HEK293 (cell line): ENCODE results near the gene FXYD5.

Source experiments
- TCF7L2 ChIP-seq: IDR thresholded peaks from 2 replicates; pipeline ENCODE4 v1.6.1; 2011; ENCODE audit warnings: low read depth, mild to moderate bottlenecking, inconsistent platforms, low read length, moderate library complexity, borderline replicate concordance
- ZBTB20 ChIP-seq: fragments of 450-650 bp; formaldehyde crosslinking; IDR thresholded peaks from 2 replicates; pipeline ENCODE4 v1.5.1; 2016; ENCODE audit warnings: missing biosample characterization, missing genetic modification characterization
- ZNF394 ChIP-seq: fragments of 450-650 bp; formaldehyde crosslinking; IDR thresholded peaks from 2 replicates; pipeline ENCODE4 v1.5.1; 2016; ENCODE audit warnings: missing biosample characterization, missing genetic modification characterization, mild to moderate bottlenecking, moderate library complexity, borderline replicate concordance
- ZNF701 ChIP-seq: fragments of 450-650 bp; formaldehyde crosslinking; IDR thresholded peaks from 2 replicates; pipeline ENCODE4 v1.5.1; 2016; ENCODE audit warnings: missing biosample characterization, missing genetic modification characterization

GRCh38 chr19:35205733-35206323 lies 51.3 kb downstream of the FXYD5 start:
- TF ChIP-seq ZBTB20 (no peak), TCF7L2 (no peak), ZNF701 (tag by site-specific recombination) (no peak), ZNF394 (tag by site-specific recombination) (no peak)
